Muscle layer of duodenum (tissue), 2 donors: Measurements from ENCODE around the gene ASCC1.
"Not testable (repeated sequence)": the region's sequence is repeated elsewhere in the genome, so short reads cannot be mapped to it uniquely, and the experiment has no call there.

Experiments
- H3K27ac ChIP-seq: one replicate; pipeline ENCODE4 v1.7.0; 2013; ENCODE audit warnings: mild to moderate bottlenecking, low read length
- H3K27me3 ChIP-seq: one replicate; pipeline ENCODE4 v1.7.0; 2013; ENCODE audit warnings: low read depth, mild to moderate bottlenecking, control low read depth, low read length
- H3K36me3 ChIP-seq, 2 donors: one replicate each; pipeline ENCODE4 v1.7.0; 2013; ENCODE audit warnings: low read length in 2 of 2, control low read depth in 1 of 2, mild to moderate bottlenecking in 1 of 2; ENCODE audit not compliant: insufficient read depth in 2 of 2, control insufficient read depth in 1 of 2
- H3K4me1 ChIP-seq, 2 donors: one replicate each; pipeline ENCODE4 v1.7.0; 2013; ENCODE audit warnings: low read length in 2 of 2, mild to moderate bottlenecking in 2 of 2, control low read depth in 1 of 2, moderate library complexity in 1 of 2; ENCODE audit not compliant: insufficient read depth in 2 of 2, control insufficient read depth in 1 of 2
- H3K4me3 ChIP-seq, 2 donors: one replicate each; pipeline ENCODE4 v1.7.0; 2013; ENCODE audit warnings: low read length in 2 of 2, low read depth in 1 of 2, mild to moderate bottlenecking in 1 of 2
- H3K9me3 ChIP-seq, 2 donors: one replicate each; pipeline ENCODE4 v1.7.0; 2013; ENCODE audit warnings: low read length in 2 of 2, control low read depth in 1 of 2, mild to moderate bottlenecking in 1 of 2; ENCODE audit not compliant: control insufficient read depth in 1 of 2
- donor health status: healthy.

The ASCC1 gene

DNA sequence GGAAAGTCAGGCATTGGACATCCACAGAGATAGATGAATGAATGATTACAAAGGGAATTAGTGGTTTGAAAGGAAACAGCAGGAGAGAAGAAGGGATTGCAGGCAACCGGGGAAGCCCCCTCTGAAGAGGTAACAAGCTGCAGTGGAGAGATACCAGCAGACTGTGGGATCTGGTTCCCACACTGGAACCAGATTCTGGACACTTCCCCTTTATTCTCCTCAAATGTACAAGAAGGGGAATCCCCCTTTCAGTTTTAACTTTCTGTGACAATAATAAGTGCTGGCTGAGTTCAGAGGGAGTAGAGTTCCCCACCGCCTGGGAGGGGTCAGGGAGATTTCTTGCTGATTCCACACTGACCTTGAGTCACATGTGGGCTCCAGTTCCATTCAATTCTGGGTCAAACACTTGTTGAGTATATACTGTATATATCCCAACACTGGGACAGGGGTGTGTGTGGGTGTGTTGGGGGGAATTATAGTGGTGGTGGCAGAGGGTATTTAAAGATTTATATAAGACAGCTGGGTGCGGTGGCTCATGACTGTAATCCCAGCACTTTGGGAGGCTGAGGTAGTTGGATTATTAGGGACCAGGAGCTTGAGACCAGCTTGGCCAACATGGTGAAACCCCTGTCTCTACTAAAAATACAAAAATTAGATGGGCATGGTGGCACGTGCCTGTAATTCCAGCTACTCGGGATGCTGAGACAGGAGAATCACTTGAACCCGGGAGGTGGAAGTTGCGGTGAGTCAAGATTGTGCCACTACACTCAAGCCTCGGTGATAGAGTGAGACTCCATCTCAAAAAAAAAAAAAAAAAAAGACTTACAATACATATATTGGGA, 41.2 kb upstream of the ASCC1 start:
- H3K4me1 ChIP-seq, result peaks cover 39 to 62% of the 10 kb centered on the region in 2 donors
- H3K4me3 ChIP-seq, result no peak overlapping the region
- no peaks in the 10 kb centered on the region for H3K36me3 ChIP-seq
- H3K27ac ChIP-seq, result peak overlapping the region; percentile 62
- H3K27me3 ChIP-seq, result no peaks in the 10 kb centered on the region
- no peaks in the 10 kb centered on the region for H3K9me3 ChIP-seq

DNA sequence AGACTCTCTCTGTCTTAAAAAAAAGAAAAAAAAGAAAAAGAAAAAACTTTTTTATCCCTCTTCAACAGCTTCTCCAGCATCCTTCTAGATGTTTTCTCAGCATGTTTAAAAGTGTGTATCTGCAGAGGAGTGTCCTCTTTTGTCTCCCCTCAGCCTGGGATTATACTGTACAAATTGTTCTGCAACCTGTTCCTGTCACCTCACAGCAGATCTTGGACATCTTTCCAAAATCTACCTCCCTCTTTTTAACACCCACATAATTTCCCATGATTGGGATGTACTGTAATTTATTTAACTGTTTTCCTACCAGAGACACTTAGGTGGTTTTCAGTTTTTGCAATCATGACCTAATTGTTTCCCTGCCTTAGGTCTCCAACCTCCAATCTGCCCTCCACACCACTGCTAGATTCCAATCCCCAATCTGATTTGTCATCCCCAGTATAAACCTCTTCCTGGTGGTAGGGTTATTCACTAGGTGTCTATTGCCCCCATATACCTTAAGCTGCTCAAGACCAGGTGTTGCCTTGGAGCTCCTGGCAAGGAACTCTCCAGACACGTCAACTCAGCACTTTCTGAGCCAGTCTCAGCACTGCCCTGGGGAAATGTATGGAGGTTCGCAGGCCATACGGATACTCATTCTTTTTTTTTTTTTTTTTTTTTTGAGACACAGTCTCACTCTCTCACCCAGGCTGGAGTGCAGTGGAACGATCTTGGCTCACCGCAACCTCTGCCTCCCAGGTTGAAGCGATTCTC, 40.1 kb upstream of the ASCC1 start:
- Histone ChIP-seq H3K4me1 (peaks cover 35 to 56% of the 10 kb centered on the region in 2 donors), H3K27ac (peak overlapping the region; percentile 89), H3K27me3 (no peaks in the 10 kb centered on the region), H3K4me3 (no peak overlapping the region), H3K9me3 (no peaks in the 10 kb centered on the region), H3K36me3 (no peaks in the 10 kb centered on the region)

DNA sequence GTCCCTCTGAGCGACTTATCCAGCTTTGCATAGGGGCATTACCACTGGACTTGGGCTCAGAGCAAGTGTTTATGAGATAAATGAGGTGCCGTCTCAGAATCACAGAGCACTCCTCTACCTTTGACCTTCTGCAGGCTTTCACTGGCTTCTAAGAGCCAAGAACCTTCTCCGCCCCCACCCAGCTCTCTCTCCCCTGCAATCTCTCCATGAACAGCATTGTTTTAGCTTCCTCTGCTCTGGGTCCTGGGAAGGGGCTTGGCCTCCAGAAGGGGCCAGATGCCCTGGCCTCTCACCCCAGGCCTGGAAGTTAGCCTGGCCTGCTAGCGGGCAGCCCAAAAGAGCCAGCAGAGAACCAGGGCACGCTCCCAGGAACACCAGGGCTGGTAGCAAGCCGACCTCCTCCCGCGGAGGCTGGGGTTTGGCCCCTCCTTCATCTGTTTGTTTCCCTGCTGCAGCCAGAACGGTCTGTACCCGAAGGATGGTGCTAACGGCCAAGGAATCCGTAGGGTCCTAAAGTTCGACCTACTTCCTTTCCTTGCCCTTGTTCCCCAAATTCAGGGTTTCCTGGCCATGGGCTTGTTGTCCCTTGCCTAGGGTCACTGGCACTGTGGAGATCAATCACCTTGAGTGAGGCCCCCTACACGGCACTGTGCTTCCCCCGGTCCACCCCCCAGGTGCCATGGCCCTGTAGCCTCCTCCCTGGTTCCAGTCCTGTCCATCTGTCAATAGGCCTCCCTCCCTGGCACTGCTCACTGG, 38.9 kb upstream of the ASCC1 start:
- Histone ChIP-seq H3K4me1 (peaks cover 30 to 50% of the 10 kb centered on the region in 2 donors), H3K9me3 (no peaks in the 10 kb centered on the region), H3K4me3 (peak overlapping the region; percentile 33 to 49), H3K27ac (peak overlapping the region; percentile 89), H3K36me3 (no peaks in the 10 kb centered on the region), H3K27me3 (no peaks in the 10 kb centered on the region)

DNA sequence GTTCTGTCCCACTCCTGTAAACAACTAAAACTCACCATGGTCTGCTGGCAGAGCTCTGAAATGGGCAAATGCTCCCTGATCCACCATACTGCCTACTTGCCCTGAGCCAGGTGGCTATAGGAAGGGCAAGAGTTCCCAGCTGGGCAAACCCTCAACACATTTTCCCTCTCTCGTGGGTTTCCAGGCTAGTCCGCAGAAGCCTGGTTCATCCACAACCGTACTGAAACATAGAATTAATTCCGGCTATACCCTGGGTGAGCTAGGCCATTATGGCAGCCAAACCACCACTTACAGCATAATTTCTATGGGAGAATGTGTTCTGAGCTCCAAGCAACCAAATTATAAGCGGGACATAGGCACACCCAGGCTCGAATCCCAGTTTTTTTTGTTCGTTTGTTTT, 37.5 kb upstream of the ASCC1 start:
- Histone ChIP-seq H3K27me3 (no peaks in the 10 kb centered on the region), H3K27ac (peak overlapping the region; percentile 4), H3K36me3 (no peaks in the 10 kb centered on the region), H3K4me3 (no peak overlapping the region), H3K9me3 (no peaks in the 10 kb centered on the region), H3K4me1 (peaks cover 27 to 48% of the 10 kb centered on the region in 2 donors)

DNA sequence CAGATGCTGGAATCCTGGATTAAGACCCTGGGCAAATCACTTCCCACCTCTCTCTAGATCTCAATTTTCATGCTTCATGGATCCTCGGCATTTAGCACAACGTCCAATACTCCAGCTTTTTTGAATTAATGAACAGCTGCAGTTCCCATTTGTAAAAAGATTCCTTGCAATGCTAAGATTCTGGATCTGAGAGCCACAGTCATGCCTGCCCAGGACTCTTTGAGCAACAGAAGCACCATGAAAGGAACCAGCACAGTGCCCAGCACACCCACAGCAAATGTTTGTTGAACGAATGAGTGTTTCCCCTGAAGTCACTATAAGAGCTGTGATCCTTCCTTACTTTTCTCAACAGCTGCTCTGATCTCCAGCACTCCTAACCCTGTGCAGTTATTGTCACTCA, 36.9 kb upstream of the ASCC1 start:
- Histone ChIP-seq H3K9me3 (no peaks in the 10 kb centered on the region), H3K36me3 (no peaks in the 10 kb centered on the region), H3K27me3 (no peaks in the 10 kb centered on the region), H3K27ac (peak overlapping the region; percentile 4), H3K4me1 (peaks cover 32 to 54% of the 10 kb centered on the region in 2 donors), H3K4me3 (no peak overlapping the region)

DNA sequence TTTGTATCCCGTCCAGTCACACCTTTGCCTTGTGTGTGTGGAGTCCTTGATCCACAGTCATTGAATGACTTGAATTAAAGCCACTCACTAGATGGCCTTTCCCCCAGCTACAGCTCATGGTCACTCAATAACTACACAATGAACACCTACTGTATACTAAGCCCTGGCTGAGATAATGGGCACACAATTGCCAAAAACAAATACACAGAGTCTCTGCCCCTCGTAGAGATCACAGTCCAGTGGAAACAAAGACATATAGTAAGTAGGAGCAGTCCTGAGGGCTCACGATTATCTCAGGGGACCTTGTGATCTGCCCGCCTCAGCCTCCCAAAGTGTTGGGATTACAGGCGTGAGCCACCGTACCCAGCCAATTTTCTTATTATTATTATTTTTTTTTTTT, 35.6 kb upstream of the ASCC1 start:
- Histone ChIP-seq H3K4me1 (peaks cover 29 to 65% of the 10 kb centered on the region in 2 donors), H3K27ac (no peak overlapping the region), H3K4me3 (no peak overlapping the region), H3K9me3 (no peaks in the 10 kb centered on the region), H3K36me3 (no peaks in the 10 kb centered on the region), H3K27me3 (no peaks in the 10 kb centered on the region)

DNA sequence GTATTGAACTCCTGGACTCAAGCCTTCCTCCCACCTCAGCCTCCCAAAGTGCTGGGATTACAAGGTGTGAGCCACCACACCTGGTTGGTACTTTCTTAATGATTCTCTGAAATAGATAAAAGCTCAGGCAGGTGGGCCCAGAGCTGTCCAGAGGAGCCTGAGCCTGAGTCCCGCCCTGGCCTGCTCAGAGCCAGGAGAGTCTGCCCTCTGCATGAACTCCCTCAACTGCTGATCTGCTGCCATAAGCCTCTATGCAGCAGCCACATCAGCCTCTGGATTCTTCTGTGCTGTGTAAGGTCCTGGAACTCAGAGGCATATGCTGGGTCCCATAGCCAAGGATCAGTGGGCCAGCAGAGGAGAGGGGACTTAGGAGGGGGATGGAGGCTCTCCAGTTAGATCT, 34.6 kb upstream of the ASCC1 start:
- Histone ChIP-seq H3K27me3 (no peaks in the 10 kb centered on the region), H3K9me3 (no peaks in the 10 kb centered on the region), H3K4me3 (no peak overlapping the region), H3K4me1 (peaks cover 31 to 65% of the 10 kb centered on the region in 2 donors), H3K36me3 (no peaks in the 10 kb centered on the region), H3K27ac (no peak overlapping the region)

DNA sequence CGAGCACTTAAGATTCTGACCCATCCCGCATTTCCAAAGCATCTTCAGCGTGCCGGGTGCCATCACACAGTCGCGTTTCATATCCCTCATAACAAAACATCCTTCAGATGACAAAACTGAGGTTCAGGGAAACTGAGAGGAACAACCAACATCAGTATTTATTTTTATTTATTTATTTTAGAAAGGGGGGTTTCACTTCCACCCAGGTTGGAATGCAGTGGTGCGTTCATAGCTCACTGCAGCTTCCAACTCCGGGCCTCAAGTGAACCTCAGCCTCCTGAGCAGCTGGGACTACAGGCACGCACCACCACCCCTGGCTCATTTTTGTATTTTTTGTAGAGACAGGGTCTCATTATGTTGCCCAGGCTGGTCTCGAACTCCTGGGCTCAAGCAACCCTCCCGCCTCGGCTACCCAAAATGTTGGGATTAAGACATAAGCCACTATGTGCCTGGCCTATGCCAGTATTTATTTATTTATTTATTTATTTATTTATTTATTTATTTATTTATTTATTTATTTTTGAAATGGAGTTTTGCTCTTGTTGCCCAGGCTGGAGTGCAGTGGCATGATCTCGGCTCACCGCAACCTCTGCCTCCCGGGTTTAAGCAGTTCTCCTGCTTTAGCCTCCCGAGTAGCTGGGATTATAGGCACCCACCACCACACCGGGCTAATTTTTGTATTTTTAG, 33.2 kb upstream of the ASCC1 start:
- not testable (repeated sequence) for H3K27me3 ChIP-seq, H3K36me3 ChIP-seq, H3K9me3 ChIP-seq
- H3K4me3 ChIP-seq, result peak overlapping the region in 1 of 2 donors; percentile 36
- peak overlapping the region; percentile 87 for H3K27ac ChIP-seq
- peaks cover 29 to 65% of the 10 kb centered on the region in 2 donors for H3K4me1 ChIP-seq

DNA sequence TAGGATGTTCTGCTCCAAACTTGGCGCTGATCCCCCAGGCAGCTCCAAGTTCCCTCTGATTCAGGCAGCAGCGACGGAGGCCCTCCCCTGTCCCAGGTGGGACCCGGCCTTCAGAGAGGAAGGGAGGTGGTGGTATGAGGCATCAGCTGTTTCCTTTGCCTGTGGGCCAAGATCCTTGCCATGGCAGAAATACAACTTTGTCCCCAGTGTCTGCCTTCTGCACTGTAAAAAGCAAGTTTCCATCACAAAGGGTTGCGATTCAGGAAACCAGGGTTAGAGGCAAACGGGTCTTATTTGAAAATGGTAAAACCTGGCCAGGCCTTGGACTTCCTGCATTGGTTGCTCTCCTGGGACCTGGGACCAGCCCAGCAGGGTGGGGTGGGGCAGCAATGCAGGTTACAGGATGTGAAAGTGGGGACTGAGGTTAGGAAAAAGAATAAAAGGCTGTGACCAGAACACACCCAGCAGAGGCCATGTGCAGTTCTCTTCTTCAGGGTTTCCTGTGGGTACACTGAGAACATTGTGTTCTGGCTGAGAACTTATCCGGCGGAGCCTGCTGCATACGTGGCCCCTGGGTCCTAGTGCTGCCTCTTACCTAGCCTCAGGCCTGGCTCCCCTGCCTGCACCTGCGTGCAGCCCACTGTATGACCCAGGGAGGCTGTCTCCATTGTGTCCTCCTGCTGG, 32.5 kb upstream of the ASCC1 start:
- Histone ChIP-seq H3K4me1 (peaks cover 35 to 68% of the 10 kb centered on the region in 2 donors), H3K27me3 (no peaks in the 10 kb centered on the region), H3K36me3 (no peaks in the 10 kb centered on the region), H3K4me3 (peak overlapping the region; percentile 12 to 36), H3K27ac (peak overlapping the region; percentile 87), H3K9me3 (no peaks in the 10 kb centered on the region)

DNA sequence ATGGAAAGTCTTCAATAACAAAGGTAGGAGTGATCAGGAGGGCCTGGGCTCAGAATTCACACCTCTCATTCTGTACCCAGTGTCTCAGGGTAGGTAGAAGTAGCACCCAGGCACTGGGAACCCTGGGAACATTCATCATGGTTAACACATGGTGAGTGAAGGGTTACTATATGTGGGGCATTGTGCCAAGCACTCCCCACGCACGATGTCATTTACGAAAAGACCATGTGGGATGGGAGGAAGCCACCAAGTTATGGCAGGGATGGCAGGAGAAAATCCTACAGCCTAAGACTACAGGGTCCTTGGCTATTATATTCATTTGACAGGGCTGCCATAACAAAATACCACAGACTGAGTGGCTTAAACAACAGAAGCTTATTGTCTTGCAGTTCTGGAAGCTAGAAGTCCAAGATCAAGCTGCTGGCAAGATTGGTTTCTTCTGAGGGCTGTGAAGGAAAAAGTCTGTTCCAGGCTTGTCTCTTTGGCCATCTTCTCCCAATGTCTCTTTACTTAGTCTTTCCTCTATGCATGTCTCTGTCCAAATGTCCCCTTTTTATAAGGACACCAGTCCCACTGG, 30.0 kb upstream of the ASCC1 start:
- Histone ChIP-seq H3K27me3 (no peaks in the 10 kb centered on the region), H3K36me3 (no peaks in the 10 kb centered on the region), H3K4me3 (no peak overlapping the region), H3K4me1 (peaks cover 35 to 72% of the 10 kb centered on the region in 2 donors), H3K27ac (peak overlapping the region; percentile 33), H3K9me3 (no peaks in the 10 kb centered on the region)
